HG03342 (cell line): ENCODE results near the gene CADPS.

Source experiments
- ATAC-seq: cut with Tn5 transposase; IDR thresholded peaks from one replicate; pipeline ENCODE4 v1.9.1; 2021; ENCODE audit warnings: mild to moderate bottlenecking, moderate library complexity; ENCODE audit not compliant: unreplicated experiment

CADPS gene

DNA sequence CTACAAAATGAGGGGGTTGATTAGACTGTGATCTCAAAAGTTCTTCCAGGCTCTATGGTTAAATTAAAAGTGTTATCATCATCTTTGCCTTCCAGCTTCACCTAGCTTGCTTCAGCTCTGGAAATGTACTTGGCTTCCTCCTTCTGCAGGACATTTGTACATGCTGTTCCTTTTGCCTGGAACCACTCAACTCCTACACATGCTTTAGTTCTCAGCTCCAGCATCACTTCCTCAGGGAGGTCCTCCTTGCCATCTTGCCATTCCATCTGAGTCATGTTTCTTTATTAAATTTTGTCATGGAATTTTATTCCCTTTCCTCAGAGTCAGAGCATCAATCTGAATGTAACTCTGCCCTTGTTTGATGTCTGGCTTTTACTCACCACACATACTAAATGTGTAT, 343.2 kb downstream of the CADPS start:
- ATAC-seq = no peak

DNA sequence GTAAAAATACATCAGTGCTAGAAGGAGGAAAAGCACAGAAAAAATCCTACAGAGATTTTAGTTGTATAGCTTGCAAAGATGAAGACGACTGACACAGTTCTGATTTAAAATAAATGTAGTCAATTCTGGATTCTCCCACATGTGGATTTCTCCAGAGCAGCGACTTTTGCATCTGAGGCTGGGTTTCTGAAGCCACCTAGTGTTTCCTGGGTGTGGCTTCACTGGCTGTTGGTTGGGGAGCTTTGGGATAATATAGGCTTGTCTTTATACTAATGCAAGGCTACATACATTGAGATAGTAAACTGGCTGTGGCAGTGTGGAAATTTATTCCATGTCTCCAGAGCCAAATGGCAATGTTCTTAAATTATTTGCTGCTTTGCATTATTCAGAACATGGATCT, 343.7 kb downstream of the CADPS start:
- ATAC-seq = no peak

DNA sequence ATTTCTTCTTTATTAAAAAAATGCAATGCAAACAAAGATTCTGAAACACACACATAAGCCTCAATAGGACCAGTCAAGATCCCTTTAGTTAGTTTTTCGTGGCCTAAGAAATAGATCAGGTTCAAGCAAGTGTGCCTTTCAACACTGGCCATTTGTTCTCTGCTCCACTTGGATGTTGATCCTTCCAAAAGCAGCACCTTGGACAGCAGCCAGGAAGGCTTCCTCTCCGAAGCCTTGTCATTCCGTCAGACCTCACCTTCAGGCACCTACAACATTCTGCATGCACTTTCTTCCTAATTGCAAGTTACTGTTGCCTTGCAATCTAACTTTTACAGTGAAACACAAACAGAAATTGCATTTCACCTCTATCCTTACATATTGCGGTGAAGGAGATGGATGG, 346.0 kb downstream of the CADPS start:
- no peak for ATAC-seq

DNA sequence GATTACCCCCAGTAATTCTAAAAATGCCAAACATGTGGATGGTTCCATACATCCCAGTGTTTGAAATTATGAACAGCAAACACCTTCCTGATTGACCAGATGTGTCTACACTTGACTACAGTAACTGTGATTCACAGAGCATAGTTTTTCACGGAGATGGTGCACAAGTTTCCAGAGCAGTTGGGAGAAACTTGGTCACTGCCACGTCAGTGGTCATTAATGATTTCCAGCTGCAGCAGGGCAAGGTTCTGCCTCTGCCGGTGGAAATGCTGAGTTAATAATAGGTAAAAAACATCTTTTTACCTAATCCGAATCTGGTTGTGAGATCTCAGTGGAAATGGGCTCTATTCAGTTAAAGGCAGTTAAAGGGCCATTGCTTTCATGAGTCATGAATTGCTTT, 347.7 kb downstream of the CADPS start:
- ATAC-seq = no peak

DNA sequence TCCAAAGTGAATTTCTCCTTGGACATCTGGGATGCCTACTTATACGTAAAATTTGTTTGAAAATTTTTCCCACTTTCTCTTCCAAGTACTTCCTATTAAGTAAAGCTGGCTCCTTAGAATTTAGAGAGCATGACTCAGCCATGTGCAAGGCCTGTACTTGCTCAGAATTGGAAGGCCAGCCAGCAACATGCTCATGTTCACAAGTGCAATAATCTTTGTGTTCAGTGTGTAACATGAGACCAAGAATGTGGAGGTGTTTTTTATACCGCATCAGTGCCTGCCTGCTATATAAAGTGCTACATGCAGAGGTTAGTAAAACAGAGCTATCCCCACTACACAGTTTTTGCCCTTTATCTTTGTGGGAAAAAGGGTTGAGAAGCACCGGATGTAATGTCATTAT, 349.9 kb downstream of the CADPS start:
- ATAC-seq = no peak

DNA sequence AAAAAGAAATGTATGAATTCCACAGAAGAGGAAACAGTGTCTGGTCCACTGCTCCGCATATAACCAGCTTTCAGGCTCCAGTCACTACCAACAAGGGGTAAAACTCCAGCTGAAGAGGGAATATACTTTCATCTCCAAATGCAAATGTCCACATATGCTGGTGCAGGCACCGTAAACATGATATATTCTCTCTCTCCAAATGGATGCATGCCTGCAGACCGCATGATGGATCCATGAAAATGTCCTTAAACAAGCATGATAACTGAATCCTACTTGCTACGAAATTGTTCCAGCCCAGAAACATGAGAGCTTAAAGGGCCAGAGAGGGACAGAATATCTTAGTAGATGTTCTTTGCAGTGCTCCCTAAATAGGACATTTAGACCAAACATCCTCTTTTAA, 351.5 kb downstream of the CADPS start:
- ATAC-seq = no peak

DNA sequence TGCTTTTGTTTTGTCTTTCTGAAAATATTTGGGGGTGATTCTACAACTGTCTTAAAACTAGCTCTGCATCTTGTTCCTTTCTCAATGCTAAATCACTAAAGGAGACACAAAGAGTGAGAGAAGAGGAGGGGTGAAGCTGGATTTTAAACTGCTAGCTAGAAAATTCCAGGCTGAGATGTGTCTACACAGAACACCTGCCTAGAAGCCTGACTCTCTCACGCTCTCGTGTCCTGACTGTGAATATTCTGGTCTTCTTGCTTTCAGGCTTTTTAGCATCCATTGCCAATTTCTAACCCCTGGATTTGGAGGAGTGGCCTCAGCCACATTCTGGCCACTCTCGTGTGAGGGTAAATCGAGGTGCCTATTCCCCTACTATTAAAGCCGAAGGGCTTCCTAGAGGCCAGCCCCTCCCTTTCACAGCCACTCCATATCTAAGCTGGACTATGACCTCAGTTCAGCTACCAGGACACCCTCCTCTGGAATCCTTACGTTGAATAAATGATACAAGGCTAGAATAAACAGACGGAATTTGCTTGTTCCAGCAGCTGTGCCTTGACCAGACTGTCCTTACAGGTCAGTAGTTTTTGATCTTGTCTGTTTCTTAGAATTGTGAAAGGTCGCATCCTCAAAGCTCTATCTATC, 353.6 kb downstream of the CADPS start:
- no peak for ATAC-seq

DNA sequence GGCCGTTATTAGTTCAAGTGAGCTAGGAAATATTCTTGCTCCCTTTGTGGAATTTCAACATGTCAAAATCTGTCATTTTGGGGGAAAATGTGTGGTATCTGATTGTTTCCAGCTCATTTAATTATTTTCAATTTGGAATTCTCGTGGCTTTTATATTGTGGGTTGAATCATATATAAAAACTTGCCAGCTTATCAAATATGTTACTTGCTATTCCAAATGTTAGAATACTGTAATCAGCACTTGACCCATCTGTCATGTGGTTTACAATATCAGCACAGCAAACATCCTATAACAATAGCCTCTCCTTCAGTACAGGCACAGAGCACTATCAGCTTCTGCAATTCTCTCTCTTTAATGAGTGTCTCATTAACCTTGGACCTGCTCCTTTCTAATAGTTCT, 371.7 kb downstream of the CADPS start:
- ATAC-seq = no peak

DNA sequence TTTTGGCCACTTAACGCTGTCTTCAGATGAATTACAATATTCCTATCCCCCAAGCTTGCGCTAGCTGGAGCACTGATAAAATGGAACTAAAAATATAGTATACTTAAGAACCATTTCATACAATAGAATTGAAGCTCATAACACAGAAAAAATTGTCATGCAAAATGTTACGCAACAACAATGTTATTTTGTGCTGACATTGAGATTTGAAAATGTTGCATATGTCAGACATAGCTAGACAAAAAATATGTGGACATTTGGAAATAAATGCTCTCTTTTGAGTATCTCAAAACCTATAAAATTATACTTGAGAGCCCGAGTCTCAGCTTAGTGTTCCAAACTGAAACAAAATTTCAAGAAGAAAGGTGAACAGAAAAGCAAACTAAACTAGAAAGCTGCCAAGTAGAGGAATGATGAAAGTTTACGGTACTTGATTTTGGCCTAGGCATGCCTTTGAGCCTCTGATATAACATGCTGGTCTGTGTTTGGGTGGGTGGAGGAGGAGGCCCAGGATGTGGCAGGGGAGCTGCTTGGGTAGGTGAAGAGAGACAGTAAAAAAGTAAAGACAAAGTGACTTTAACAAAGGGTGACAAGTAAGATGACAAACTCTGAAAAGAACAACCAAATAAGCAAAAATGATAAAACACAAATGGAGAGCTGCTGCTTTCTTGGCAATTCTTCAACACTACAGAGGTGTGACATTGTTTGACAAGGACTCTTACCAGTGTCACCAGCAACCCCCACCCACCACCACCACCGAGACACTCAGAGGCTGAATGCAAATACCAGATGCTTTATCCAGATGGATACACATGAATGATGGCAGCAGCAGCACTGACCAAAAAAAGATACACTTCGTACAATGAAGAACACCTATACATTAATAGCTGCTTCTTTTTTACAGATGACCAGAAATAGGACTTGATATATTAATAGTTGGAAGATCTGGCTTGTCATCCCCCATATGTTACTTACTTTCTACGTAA, 372.6 kb downstream of the CADPS start:
- ATAC-seq = no peak

DNA sequence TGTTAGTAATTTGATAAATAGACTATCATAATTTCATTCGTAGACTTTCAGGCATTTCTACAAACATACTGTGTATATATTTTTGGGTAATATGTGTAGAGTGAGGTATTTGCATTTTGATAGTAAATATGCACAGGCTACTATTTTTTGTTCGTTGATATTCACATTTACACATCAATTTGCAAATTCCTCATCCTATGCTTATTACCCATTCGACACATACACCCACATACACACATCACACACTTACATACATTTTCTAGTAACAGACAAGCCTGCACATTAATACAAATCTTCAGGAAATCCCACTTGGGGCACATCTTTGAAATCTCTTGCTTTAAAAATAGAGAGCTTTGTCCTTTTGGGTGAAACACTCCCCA, 373.9 kb downstream of the CADPS start:
- no peak for ATAC-seq

DNA sequence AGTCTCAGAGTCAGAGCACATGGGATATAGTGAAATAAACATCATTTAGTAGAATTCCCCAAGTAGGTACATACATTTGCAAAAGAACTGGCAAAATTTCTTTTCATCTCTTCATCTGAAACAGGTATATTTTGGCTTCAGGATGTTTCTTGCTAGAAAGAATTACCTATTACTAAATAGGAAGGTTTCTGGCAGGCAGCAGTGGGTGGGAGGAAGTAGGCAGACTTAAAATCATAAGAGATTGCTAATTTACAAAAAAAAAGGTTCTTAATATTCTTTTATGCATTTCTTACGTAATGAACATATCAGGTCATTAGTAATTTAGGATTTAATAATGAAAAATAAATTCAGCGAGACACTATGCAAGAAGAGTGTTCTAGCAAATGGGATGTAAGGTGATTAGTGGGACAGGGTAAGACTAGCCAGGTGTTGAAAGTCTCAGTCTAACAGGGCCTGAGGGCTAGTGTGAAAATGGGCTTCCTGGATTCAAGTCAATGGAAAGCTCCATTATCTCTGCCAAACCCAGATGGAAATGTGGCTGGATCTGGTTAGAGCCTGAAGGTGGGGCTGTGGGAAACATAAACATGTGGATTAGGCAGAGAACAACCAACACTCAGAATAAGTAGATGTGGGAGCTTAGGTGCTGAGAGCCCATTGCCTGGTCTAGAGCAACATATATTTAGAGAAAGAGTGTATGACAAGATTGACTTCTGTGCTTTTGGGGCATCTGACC, 374.5 kb downstream of the CADPS start:
- ATAC-seq = no peak

DNA sequence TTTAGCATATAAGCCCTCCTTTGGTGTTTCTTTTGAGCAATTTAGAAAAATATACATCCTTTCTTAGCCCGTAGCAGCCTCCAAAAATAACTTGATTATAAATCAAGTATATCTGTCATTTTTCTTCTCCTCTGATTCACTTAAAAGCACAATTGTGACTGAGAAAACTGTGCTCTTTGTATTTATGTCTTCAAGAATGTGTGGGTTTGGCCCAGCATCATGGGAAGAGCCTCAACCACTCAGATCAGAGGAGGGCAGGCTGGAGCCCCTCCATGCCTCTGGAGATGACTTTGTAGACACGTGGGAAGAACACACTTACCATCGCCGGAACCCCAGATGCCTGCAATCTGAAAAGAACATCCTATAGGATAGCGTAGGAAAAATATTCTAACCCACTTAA, 378.1 kb downstream of the CADPS start:
- no peak for ATAC-seq

DNA sequence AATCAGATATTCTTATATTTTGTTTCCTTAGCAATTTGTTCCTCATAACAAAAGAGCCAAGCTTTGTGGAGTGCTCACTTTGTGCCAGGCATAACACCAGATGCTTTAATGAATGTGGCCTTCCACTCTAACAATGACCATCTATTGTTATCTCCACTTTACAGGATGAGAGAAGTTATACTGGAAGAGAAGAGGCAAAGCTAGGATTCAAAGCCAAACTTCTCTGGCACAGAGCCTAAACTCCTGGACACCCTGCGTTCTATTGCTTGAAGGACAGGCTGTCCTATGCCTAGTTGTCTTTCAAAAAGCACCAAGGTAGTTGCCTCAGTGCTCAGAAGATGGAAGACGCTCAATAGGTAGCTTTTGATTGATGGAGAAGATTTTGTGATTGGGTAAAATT, 378.7 kb downstream of the CADPS start:
- ATAC-seq = no peak

DNA sequence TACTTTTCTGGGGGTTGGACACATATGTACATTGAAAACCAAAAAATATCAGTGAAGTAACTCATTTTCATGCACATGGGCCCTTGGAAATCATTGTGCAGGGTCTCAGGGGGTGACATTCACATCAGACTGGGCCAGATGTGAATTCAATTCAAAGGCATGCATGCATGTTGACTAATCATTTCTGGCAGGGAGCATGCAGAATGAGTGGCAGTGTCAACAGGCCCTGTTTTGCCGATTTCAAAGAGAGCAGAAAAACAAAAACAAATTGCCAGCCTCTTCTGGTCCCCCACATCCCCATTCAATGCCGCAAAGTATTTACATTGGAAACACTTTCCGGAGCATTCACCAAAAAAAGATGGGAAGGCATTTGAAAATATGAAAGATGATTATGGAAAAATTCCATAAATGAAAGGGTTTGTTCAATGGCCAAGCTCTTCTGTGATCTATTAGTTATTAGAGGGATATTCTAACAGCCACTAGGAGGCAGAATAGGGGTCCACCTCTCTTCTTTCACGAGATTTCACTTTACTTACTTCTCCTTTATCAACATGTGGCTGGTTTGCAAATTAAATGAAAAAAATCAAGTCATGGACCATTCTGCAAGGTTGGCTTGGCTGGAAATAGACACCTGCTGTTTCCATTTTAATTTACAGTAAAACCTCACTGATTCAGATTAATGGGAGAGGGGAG, 382.0 kb downstream of the CADPS start:
- ATAC-seq = no peak

DNA sequence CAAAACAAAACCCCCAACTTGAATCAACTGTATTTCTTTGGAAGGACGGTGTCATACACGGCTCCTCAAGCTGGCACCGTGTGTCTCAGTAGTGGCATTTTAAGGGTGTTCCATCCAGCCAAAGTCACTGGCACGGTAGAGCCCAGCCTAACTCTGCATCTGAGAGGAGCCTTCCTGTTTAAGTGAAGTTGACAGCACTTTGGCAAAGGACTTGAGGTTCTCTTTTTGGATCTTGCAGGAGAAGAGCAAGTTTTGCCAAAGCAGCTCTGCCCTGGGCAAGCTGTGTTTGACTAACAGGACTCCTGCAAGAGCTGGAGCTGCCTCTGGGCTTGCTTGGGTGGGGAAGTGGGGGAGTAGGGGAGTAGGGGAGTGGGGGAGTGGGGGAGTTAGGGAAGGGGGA, 392.3 kb downstream of the CADPS start:
- no peak for ATAC-seq

DNA sequence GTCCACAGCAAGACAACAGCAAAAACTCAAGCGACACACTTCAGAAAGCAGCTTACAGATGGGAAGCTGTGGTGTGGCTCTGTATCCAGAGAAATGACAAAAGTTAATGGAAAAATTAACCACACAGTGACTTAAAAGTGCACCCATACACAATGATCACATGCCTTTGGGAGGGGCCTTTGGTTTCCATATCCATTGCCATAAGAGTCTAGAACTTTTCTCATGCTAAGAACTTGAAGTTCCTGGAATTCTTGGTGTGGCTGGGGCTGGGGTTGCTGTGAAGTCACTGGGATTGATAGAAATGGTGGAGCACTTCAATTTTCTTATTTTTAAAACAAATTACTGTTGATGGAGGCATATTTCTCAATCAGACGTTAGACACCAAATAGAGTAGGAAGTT, 393.3 kb downstream of the CADPS start:
- no peak for ATAC-seq

DNA sequence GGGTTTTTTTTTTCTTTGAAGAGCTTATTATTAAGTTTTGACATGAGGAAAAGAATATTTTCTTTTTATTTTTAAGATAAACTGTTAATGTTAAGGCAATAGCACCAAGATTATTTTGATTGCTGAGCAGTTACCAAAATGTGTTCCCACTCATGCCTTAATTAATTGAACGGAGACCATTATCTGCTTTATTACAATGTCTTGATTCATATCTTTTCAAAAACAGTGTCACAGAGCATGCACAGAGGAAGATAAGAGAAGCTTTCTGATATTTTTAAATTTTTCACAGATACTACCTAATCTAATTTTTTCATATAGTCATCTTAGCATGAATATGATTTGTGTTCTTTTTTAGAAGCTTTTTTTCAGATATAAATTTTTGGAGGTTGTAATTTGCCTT, 395.2 kb downstream of the CADPS start:
- no peak for ATAC-seq

DNA sequence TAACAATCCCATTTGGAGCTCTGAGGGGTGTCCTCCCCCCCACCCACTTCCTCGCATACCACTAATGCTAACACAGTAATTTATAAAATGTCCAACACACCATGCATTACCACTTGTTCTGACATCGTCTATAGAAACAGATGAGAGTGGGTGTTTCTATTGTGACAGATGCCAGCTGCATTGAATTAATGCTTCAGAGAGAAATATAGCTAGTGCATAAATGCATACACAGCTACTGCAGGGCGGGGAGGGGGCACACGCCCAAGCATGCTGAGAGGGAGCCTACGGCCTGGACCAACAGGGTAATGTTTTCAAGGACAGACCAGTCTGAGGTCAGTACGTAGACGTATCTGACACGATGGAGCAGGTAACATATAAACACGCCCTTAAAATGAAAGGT, 395.9 kb downstream of the CADPS start:
- ATAC-seq = no peak

DNA sequence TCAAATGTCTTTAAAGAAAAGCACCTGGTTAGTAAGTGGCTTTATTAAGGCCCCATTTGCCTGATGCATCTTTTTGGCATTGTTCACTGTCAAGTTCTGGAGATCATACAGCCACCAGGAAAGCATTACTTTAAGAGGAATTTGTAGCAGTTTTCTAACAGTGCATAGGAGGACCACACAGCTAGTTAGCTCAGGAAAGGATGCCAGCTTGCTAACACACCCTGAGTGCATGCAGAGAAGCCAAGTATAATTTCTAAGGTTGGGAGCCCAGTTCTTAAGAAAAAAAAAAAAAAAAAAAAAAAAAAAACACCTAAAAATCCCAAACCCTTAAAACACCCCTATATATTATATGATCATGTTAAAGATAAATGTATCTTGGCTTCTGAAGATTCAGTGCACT, 399.9 kb downstream of the CADPS start:
- ATAC-seq = no peak

DNA sequence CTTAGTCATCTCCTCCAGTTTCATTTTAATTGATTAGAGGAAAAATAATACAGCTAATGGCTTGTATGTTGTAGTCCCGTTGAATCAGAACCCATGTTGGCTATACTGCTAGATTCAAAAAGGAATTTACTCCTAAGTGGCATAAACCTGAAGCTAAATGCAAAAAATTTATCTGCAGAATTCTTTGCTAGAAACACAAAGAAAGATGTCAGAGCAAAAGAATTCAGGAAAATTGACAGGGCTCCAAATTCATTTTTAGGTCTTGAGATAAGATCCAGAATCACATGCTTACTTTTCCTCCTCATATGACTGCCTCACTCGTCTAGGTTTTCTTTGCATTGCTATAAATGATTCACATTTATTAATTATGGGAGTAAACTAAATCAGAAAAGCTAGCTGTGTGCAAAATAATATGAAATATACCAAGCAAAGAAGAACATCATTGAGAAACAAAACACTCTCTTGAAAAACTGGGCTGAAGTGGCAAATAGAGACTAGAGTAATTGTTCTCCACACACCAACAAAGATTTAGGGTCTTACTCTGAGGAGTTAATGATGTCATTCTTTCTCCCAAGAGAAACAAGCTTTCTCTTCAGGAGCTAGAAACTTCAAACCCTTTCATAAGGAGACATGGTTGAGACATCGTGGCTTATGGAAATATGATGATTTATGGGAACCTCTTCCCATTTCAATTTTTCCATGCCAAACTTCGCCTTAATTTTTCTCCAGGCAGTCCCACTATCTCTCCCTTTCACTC, 407.1 kb downstream of the CADPS start:
- ATAC-seq = no peak
